ENCODE measurements around the gene MAGI2.

MAGI2 gene

GRCh38 chr7:78703391-78703790, 750.1 kb downstream of the MAGI2 start:
- DNase-seq, result peak; percentile 47

DNA sequence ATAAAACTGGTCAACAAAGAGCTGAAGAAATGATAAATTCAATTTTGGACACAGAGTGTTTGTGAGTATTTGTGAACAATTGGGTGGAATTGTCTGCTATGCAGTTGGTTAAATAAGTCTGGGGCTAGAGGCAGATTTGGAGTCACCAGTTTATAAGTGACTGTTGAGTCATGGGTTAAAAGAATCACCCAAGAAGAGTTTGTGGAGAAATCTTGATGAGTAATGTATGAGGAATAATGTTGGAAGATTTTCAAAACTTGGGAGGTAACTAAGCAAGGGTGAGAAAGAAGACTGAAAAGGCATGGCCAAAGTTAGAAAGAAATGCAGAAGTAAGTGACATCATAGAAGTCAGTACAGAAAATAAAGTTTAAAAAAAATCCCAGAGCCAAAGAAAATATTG, 750.7 kb downstream of the MAGI2 start:
- DNase-seq, result peak; percentile 99

- no peak for DNase-seq
These were observed 757.6 kb downstream of the MAGI2 start for GRCh38 chr7:78695826-78696225.

DNA sequence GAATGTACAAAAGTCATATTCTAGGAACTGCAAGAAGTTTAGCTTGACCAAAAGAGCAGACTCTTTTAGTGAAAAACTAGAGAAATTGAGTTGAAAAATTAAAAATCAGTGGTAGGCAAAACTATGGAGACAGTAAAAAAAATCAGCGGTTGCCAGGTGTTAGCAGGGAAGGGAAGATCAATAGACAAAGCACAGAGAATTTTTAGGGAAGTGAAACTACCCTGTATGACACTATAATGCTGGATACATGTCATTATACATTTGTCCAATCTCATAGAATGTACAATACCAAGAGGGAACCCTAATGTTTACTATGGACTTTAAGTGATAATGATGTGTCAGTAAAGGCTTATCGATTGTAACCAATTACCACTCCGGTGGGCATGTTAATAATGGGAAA, 761.9 kb downstream of the MAGI2 start:
- no peak for DNase-seq

DNA sequence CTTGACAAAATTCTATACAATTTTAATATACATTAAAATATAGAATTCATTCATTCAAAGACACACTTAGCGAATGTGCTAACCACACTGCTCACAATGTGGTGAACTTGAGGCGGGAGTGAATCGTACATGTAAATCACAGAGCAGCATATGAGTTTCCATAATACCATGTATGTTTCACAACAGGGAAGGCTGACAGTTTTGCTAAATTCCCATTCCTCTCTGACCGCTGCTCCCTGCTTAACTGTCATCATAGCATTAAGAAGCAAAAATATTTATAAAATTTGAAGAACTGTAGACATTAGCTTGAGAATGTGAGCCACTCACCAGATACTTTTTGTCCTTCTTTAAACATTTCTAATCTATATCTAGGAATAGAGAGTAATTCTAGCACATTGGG, 763.3 kb downstream of the MAGI2 start:
- DNase-seq, result peak; percentile 43

DNA sequence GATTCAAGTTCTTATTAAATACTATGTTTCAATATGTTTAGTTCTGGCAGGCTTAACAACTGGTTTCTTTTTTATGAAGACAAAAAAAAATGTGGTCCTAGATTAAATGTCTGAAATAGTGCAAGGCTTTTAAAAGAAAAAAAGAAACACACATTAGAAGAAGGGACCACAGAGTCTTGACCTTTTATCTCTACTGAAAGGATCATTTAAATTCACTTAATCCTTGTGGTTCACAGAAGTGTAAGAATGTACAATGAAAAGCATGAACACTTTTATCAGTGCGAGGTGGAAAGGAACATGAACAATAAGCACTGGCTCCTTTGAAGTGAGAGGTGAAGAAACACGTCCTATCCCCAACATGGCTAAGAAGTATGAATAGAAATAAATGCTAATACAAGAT, 765.1 kb downstream of the MAGI2 start:
- DNase-seq, result no peak

DNA sequence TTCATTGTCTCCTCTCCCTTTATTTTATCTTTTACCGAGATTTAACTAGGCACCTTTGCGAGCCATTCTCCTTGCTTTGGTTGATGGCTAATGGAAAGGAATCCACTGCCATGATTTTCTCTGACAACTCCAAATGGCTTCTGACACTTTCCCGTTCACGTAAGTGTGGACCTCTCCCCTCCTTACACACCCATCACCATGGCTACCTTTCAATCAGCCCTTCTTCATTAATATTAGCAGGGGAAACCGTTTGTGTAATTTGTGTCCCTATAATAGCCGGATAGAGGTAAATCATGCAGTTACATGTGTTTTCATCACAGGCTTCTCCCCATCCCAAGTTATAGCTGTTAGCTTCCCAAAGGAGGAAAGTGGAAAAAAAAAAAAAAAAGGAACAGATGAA, 767.3 kb downstream of the MAGI2 start:
- DNase-seq, result no peak

DNA sequence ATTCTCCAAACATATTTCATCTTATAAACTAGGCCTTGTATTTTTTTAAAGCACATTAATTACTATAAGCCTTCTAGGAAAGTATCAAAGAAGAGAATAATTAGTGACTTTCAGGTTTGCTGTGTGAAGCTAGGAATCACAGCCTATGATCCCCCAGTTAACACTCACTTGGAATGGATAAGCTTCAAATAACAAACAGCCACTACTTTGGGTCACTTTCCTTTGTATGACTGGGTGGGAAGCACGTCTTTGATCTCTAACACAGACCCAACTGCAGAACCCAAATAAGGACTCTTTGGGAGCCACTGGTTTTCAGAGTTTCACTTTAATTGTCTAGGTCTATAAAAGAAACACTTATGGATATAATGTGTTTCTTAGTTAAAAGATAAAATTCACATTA, 769.3 kb downstream of the MAGI2 start:
- no peak for DNase-seq

DNA sequence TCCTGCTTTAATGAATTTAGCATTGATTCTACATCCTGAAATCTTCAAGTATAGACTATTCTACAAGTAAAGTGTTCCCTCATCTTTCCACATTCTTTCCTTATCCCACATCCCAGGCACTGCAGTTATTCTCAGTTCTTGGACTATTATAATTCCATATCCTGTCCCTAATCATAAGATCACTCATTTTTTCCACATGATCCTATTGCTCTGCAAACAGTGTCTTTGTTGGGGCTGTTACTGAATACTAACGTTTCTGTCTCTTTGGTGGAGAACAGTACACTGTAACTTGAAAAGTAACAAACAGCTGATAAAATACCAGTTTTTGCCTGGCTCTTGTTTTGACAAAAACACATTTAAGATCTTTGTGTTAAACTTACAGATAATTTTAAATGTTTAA, 769.9 kb downstream of the MAGI2 start:
- DNase-seq, result no peak

DNA sequence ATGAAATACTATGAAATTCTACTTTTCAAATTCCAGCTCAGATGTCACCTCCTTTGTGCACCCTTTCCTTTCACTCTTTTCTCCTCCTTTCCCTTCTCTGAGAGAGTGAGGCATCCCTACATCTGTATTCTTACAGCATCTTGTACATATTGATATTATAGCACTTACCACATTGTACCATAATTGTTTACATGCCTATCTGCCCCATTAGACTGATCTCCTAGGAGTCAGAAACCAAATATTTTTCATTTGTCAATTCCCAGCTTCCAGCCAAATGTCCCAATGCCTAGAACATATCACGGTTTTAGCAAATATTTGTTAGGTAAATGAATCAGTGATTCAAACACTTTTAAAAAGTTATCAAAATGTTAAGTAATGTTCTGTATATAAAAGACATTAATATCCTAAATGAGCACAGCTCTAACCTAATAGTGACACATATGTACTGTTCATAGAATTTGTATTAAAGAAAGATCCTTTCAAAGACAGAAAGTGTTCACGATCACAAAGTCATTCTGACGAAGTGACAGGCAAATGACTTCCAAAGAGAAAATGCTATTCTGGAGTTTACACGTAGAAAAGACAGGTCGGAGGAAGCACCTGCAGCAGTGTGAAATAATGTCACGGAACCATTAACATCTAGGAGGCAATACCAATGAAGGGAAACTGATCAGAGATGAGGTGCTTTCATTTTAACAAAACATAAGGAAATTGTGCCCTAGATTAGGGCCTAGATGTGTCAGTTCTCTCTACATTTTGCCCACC, 774.2 kb downstream of the MAGI2 start:
- no peak for DNase-seq

DNA sequence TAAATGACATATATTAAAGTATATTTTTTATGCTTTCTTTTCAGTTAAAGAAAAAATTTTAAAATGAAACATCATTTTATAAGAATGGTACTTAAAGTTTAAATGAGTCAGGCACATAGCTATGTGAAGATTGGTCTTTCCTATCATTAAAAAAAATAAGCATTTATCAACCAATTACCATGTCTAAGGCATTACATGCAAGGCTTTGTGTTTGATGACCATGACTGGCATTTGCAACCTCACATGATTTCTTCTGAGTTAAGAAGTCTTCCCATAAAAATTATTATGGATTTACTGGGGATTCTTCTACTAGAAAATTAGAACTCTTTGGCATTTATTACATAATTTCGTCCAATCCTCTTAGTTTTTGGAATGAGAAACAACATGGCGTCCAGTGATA, 776.1 kb downstream of the MAGI2 start:
- peak; percentile 17 for DNase-seq

- no peak for DNase-seq
These were observed 778.0 kb downstream of the MAGI2 start for GRCh38 chr7:78675511-78675910.

- DNase-seq, result no peak
These were observed 780.2 kb downstream of the MAGI2 start for GRCh38 chr7:78673272-78673671.

DNA sequence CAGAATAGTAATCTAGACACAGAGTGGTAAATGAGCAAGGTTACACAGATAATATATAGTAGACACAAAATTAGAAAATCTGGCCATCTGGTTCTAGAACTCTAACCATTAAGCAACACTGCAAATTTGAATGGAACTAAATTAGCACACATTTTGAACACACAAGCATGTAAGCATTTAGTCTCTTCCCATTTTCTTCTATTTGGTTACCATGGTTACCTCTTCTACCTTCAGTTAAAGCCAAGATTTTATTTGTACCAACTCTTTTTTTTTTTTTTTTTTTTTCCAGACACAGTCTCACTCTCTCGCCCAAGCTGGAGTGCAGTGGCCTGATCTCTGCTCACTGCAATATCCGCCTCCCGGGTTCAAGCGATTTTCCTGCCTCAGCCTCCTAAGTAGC, 790.5 kb downstream of the MAGI2 start:
- DNase-seq, result no peak

- DNase-seq, result no peak
These were observed 803.5 kb downstream of the MAGI2 start for GRCh38 chr7:78649976-78650375.

DNA sequence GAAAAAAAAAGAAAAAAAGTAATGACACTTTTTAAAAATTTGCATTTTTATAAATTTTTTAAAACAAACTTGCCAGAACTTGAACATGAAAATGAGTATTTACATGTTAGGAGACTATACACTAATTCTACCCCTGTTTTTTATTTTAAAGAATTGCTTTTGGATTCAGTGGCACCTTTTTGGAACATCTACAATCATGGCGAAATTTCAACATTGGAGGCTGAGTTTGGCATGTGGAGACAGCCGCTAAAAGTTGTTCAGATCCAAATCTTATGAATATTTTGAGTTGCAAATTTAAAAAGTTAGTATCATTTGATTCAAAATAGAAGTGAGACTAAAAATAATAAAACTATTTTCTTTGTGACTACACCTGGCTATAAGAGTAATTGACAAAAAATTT, 804.2 kb downstream of the MAGI2 start:
- DNase-seq, result no peak

DNA sequence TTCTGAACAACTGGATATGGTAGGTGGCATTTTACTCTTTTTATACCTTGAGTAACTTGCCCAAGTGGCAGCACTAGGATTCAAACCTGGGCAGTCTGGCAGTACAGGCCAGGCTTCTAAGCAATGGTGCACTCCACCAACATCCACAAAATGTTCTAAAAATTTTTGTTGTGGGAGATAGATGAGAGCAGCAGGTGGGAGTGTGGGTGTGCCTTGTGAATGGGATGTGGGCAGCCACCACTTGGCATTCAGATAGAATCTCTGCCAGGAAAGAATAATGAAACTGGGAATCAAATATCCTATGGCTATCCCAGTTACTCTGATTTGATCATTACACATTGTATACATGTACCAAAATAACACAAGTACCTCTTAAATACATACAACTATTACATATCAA, 810.7 kb downstream of the MAGI2 start:
- DNase-seq, result no peak

DNA sequence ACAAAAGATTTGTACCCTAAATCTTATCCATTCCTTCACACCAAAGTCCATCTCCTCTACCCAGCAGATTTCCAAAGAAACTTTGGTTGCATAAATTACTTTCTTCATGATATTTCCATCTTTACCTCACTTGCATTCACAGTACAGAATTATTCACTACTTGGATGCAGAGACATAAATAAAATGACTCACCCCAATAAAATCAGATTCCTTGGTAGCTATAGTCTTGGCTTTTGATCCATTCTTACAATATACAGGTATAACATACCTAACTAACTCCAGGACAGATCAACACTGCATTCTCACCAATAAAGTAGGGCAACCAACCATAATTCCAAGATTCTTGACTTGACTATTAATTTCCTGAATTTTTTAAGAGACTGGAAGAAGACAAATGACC, 815.1 kb downstream of the MAGI2 start:
- DNase-seq, result no peak

- DNase-seq, result no peak
These were observed 816.7 kb downstream of the MAGI2 start for GRCh38 chr7:78636727-78637126.

DNA sequence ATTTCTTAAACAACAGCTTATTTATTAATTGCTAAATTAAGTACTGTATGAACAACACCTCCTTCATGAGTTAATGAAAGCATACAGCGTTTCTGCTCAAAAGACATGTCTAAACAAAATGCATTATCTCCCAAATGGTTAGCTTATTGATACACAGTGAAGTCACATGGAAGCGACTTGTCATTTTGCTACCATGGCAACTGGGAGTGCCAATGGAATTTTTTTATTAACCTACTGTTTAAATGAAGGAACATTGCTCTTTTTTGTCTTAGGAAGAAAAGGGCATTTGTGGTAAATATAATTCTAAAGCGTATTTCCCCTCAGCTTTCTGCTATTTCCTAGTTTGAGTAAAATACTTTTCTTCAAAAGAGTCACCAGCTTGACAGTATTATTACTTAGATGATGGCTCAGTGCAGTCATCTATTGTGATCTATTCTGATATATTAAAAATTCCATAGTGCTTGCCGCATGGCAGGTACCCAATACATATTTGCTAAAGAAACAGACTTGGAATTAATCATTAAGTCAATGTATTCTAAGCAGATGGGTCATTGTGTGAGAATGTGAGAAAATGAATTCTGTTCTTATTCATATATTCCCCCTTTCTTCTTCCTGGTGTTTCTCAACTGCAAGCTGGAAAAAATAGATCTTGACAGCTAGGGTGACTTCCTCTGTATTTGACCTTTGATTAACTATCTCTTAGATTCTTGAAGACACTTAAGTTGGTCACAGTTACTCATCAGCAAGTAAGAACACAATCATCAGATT, 818.3 kb downstream of the MAGI2 start:
- DNase-seq, result peak; percentile 8

DNA sequence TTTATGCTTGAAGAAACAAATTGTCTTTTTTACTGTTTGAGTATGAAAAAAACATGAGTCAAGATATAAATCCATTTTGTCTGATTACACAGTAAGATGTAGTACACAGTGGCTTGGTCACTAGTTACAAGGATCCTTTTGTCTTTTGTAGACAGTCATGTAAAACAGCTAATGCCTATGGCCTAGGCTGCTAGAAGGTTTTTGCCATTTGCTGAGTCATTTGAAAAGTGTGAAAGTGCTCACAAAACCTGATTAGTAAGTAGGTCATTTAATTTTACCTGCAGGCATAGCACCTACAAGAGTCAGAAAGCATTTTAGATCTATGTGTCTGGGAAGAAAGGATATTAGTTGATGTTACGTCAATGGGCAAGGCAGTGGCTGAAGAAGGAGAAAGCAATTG, 819.4 kb downstream of the MAGI2 start:
- no peak for DNase-seq

DNA sequence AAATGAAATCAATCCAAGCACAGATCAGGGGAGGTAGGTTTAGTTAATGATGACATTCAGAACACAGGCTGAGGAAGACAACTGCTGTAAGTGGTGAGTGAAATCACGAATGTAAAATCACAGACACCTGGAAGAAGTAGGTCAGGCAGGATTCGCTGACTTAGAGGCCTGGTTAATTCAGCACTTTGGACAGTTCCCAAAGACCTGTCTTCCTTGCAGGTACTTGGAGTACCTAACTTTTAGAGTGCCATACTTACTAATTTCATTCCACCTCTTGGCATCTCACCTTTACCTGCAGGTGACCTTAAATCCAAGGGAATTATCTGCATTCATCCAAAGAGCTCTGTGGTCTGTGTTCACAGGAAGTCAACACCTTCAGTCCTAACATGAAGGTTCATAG, 832.5 kb downstream of the MAGI2 start:
- peak; percentile 18 for DNase-seq

- no peak for DNase-seq
These were observed 836.9 kb downstream of the MAGI2 start for GRCh38 chr7:78616539-78616938.

GRCh38 chr7:78609281-78609680, 844.2 kb downstream of the MAGI2 start:
- no peak for DNase-seq

DNA sequence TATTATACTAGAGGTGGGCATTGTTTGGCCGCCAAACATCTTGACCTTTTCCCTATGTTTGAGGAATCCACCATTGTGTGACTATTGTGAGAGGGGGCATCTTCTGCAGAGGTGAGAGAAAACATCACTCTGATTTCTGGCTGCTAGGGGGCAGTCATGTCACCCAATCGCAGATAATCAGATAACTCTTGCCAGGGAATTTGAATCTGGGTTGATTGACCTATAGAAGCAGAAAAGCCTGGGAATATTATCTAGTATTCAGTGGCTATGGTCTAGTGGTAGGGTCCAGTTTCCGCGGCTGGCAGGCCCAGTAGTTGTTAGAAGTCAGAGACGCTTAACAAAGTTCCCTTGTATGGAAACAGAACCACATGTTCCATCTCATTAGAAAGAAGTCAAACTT, 846.4 kb downstream of the MAGI2 start:
- no peak for DNase-seq
